RWPE2 (cell line): ENCODE data around the gene IPCEF1.

Experiments
- ATAC-seq: fragments of 200-7000 bp; cut with Tn5 transposase; 3 replicates; pipeline ENCODE4 v1.9.1; 2021; ENCODE audit warnings: low read depth
- DNase-seq: peaks from one replicate; pipeline ENCODE4 v3.0.0-alpha.2; 2020; ENCODE audit warnings: low spot score
- H3K27ac ChIP-seq: fragments of 450-650 bp; 2 replicates; pipeline ENCODE4 v1.5.1; 2017; ENCODE audit warnings: mild to moderate bottlenecking; ENCODE audit not compliant: poor library complexity, severe bottlenecking
- H3K27me3 ChIP-seq: fragments of 250-450 bp; sonication (Bioruptor Pico); 2 replicates; pipeline ENCODE4 v1.5.1; 2021; ENCODE audit warnings: mild to moderate bottlenecking, moderate library complexity; ENCODE audit not compliant: insufficient read depth, poor library complexity, severe bottlenecking
- H3K36me3 ChIP-seq: fragments of 250-450 bp; sonication (Bioruptor Pico); 2 replicates; pipeline ENCODE4 v1.5.1; 2020; ENCODE audit warnings: low read depth, mild to moderate bottlenecking, moderate library complexity
- H3K4me1 ChIP-seq: fragments of 250-450 bp; sonication (Bioruptor Pico); 2 replicates; pipeline ENCODE4 v1.5.1; 2021; ENCODE audit warnings: mild to moderate bottlenecking, moderate library complexity; ENCODE audit not compliant: insufficient read depth, poor library complexity, severe bottlenecking
- H3K4me3 ChIP-seq: fragments of 250-450 bp; sonication (Bioruptor Pico); 2 replicates; pipeline ENCODE4 v1.5.1; 2021; ENCODE audit warnings: mild to moderate bottlenecking, moderate library complexity; ENCODE audit not compliant: severe bottlenecking
- H3K9me3 ChIP-seq: fragments of 250-450 bp; sonication (Bioruptor Pico); 2 replicates; pipeline ENCODE4 v1.5.1; 2021; ENCODE audit warnings: mild to moderate bottlenecking, moderate library complexity; ENCODE audit not compliant: severe bottlenecking
- CTCF ChIP-seq: fragments of 450-650 bp; IDR thresholded peaks from one replicate; pipeline ENCODE4 v1.5.1; 2017; ENCODE audit warnings: mild to moderate bottlenecking, moderate library complexity; ENCODE audit not compliant: poor library complexity, severe bottlenecking

The IPCEF1 gene

GRCh38 chr6:154295733-154296132, 60.9 kb downstream of the IPCEF1 start:
- TF ChIP-seq CTCF = no peak
- ATAC-seq = no peak
- no peaks in the 10 kb centered on the region for H3K27me3 ChIP-seq
- no peaks in the 10 kb centered on the region for H3K9me3 ChIP-seq
- no peak overlapping the region for H3K27ac ChIP-seq
- no peak overlapping the region for H3K4me3 ChIP-seq
- no peak for DNase-seq
- no peaks in the 10 kb centered on the region for H3K36me3 ChIP-seq
- H3K4me1 ChIP-seq = peaks cover 18% of the 10 kb centered on the region

- H3K27me3 ChIP-seq = no peaks in the 10 kb centered on the region
- H3K36me3 ChIP-seq = no peaks in the 10 kb centered on the region
- TF ChIP-seq CTCF = no peak
- H3K4me1 ChIP-seq = peaks cover 15% of the 10 kb centered on the region
- H3K9me3 ChIP-seq = no peaks in the 10 kb centered on the region
- no peak overlapping the region for H3K4me3 ChIP-seq
- peak overlapping the region; percentile 65 for H3K27ac ChIP-seq
- DNase-seq = no peak
- ATAC-seq = peak; percentile 88
Observed at GRCh38 chr6:154292855-154293519, 63.6 kb downstream of the IPCEF1 start.

- ATAC-seq = peak; percentile 49
- H3K4me1 ChIP-seq = peaks cover 15% of the 10 kb centered on the region
- TF ChIP-seq CTCF = no peak
- H3K27ac ChIP-seq = peak overlapping the region; percentile 65
- H3K4me3 ChIP-seq = no peak overlapping the region
- H3K36me3 ChIP-seq = no peaks in the 10 kb centered on the region
- no peaks in the 10 kb centered on the region for H3K9me3 ChIP-seq
- no peaks in the 10 kb centered on the region for H3K27me3 ChIP-seq
- no peak for DNase-seq
Observed at GRCh38 chr6:154292066-154292465, 64.5 kb downstream of the IPCEF1 start.

- Histone ChIP-seq H3K4me1 (peaks cover 15% of the 10 kb centered on the region), H3K36me3 (no peaks in the 10 kb centered on the region), H3K4me3 (no peak overlapping the region), H3K27me3 (no peaks in the 10 kb centered on the region), H3K9me3 (no peaks in the 10 kb centered on the region), H3K27ac (no peak overlapping the region)
- no peak for TF ChIP-seq CTCF
- no peak for ATAC-seq
- no peak for DNase-seq
Observed at GRCh38 chr6:154289818-154290508, 66.6 kb downstream of the IPCEF1 start.

- Histone ChIP-seq H3K4me3 (no peak overlapping the region), H3K27ac (no peak overlapping the region), H3K9me3 (no peaks in the 10 kb centered on the region), H3K27me3 (no peaks in the 10 kb centered on the region), H3K4me1 (no peaks in the 10 kb centered on the region), H3K36me3 (no peaks in the 10 kb centered on the region)
- DNase-seq (no peak), ATAC-seq (no peak)
- TF ChIP-seq CTCF = no peak
Observed at GRCh38 chr6:154285826-154286225, 70.8 kb downstream of the IPCEF1 start.
